ENCODE data around the gene FMNL2. TPM values are rescaled to one million over a fixed set of nuclear protein-coding genes. Genes with fewer than 3 reads are reported as not detected.
"Not testable (repeated sequence)": the region's sequence is repeated elsewhere in the genome, so short reads cannot be mapped to it uniquely, and the experiment has no call there.

Gene FMNL2
- 100 to 1,000 TPM in 2 of 4 donors, 10 to 100 TPM in 2; 87.2 to 123 (median 98.3) TPM for polyA plus RNA-seq (ENCODE audit: insufficient read length in 4 of 4)

- peak; percentile 62 to 82 (median 68) for DNase-seq (ENCODE audit: low read depth in 4 of 4, low spot score in 2 of 4)
These were observed at the start of gene FMNL2 for GRCh38 chr2:152335016-152335725. Gene FMNL2 (plus strand): TSS chr2:152335174.

GRCh38 chr2:152292991-152293390 is 42.0 kb upstream of the FMNL2 start:
- DNase-seq (ENCODE audit: low read depth in 4 of 4, low spot score in 2 of 4) = no peak

GRCh38 chr2:152297715-152298114 is 37.3 kb upstream of the FMNL2 start:
- DNase-seq (ENCODE audit: low read depth in 4 of 4, low spot score in 2 of 4) = no peak

- DNase-seq (ENCODE audit: low read depth in 4 of 4, low spot score in 2 of 4) = no peak
These were observed 36.2 kb upstream of the FMNL2 start for GRCh38 chr2:152298754-152299153.

- DNase-seq (ENCODE audit: low read depth in 4 of 4, low spot score in 2 of 4) = no peak
These were observed 33.8 kb upstream of the FMNL2 start for GRCh38 chr2:152301131-152301530.

GRCh38 chr2:152303951-152304350 is 31.0 kb upstream of the FMNL2 start:
- DNase-seq (ENCODE audit: low read depth in 4 of 4, low spot score in 2 of 4) = no peak

- DNase-seq (ENCODE audit: low read depth in 4 of 4, low spot score in 2 of 4) = no peak
These were observed 30.1 kb upstream of the FMNL2 start for GRCh38 chr2:152304836-152305235.

GRCh38 chr2:152307863-152308262 is 27.1 kb upstream of the FMNL2 start:
- DNase-seq (ENCODE audit: low read depth in 4 of 4, low spot score in 2 of 4) = no peak

- no peak for DNase-seq (ENCODE audit: low read depth in 4 of 4, low spot score in 2 of 4)
These were observed 25.4 kb upstream of the FMNL2 start for GRCh38 chr2:152309352-152310214.

GRCh38 chr2:152319822-152320570 is 15.0 kb upstream of the FMNL2 start:
- no peak for DNase-seq (ENCODE audit: low read depth in 4 of 4, low spot score in 2 of 4)

- no peak for DNase-seq (ENCODE audit: low read depth in 4 of 4, low spot score in 2 of 4)
These were observed 14.2 kb upstream of the FMNL2 start for GRCh38 chr2:152320814-152321213.

- no peak for DNase-seq (ENCODE audit: low read depth in 4 of 4, low spot score in 2 of 4)
These were observed 12.8 kb upstream of the FMNL2 start for GRCh38 chr2:152322222-152322621.

GRCh38 chr2:152325126-152325525 is 9.8 kb upstream of the FMNL2 start:
- DNase-seq (ENCODE audit: low read depth in 4 of 4, low spot score in 2 of 4) = not testable (repeated sequence)

- DNase-seq (ENCODE audit: low read depth in 4 of 4, low spot score in 2 of 4) = no peak
These were observed 8.3 kb upstream of the FMNL2 start for GRCh38 chr2:152326710-152327109.

- no peak for DNase-seq (ENCODE audit: low read depth in 4 of 4, low spot score in 2 of 4)
These were observed 7.0 kb upstream of the FMNL2 start for GRCh38 chr2:152328013-152328412.

GRCh38 chr2:152330235-152330866 is 4.6 kb upstream of the FMNL2 start:
- no peak for DNase-seq (ENCODE audit: low read depth in 4 of 4, low spot score in 2 of 4)

- no peak for DNase-seq (ENCODE audit: low read depth in 4 of 4, low spot score in 2 of 4)
These were observed 316 bp upstream of the FMNL2 start for GRCh38 chr2:152334701-152335015.

- DNase-seq (ENCODE audit: low read depth in 4 of 4, low spot score in 2 of 4) = peak in 2 of 4 donors; percentile 13
These were observed 748 bp downstream of the FMNL2 start for GRCh38 chr2:152335726-152336118.

- DNase-seq (ENCODE audit: low read depth in 4 of 4, low spot score in 2 of 4) = peak; percentile 20 to 52 (median 43)
These were observed 1.3 kb downstream of the FMNL2 start for GRCh38 chr2:152336119-152336853.
